NCI-H226 (cell line): ENCODE data around the gene HOXA4.
A peak's percentile ranks its signal among the peaks of the same experiment; 100 is the strongest.

Source experiments
- DNase-seq: peaks from one replicate; pipeline ENCODE4 v3.0.0-alpha.2; 2015

Gene HOXA4

DNA sequence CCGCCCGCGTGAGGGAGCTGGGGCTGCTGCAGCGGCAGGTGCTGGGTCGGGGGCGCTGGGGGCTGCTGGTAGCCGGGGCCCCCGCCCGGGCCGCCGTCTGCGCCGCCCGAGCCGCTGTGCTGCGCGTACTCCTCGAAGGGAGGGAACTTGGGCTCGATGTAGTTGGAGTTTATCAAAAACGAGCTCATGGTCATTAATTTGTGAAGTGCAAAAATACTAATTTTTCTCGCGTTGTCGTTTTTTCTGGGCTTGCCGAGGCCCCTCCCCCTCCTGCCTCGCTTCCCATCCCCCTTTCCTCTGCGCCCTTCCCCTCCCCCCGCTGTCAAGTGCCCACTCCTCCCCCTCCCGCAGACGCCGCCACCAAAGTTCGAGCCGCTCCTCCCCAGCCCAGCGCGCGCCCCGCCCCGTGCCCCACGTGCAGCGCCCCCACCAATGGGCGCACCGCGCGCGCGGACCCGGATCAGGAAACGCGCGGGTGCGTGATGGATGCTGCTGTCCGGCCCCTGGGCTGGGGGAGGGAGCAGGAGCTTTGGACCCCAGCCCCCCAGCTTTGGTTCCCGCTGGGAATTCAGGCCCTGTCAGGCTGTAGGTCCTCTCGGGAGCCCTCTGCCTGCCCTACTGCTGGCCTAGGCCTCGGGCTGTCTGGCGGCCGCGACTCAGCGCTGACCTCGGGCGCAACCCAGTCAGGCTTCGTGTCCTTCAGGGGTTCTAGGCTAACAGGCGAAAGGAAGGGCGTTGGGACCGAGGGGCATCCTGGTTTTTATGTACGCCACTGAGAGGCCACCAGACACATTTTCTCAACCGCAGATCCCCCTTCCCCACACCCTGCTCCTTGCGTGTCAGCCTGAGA lies at the start of gene HOXA4:
TSS of gene HOXA4 (minus strand) at position 218 of the 850 bp plus-strand sequence. CDS start at position 194, 24 bp downstream.
- DNase-seq, result peak; percentile 96

DNA sequence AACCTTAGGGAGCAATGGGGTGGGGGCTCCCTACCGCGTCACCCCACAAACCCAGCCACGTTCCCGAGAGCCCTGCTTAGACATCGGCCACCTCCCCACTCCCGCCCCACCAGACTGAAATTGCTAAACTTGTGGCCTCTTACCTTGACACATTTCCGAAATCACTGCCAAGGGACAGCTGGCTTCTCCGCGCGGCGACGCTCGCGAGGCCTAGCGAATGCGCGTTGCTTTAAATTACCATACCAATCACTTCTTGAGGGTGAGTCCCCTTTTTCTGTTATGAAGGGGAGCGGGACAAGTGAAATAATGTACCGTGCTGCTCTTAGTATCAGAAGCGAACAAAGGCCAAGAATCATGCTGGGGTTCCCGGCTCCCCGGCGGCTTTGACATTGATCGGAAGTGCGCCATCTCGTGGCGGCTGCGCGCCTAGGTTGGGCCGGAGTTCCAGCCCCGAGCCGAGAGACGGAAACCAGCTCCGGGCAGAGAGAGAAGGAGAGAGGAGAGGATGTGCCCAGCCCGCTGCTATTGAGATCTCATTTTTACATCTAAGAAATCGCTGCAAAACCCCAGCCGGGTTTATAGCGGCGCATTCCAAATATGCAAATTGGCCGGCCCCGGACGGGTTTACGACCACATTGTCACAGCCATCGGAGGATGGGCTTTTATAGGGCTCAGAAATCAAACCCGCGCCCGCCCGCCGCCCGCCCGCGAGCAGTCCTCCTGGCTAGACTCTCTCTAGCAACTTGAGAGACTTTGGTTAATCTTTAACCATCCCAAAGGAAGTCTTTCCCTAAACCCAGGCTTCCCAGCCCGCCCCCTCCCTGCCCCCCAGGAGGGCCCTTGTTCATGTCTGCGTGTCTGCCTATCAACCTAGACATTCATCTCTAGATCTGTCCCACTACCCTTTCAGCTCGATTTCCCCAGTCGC lies 49.2 kb upstream of the HOXA4 start:
- DNase-seq, result peak; percentile 63

DNA sequence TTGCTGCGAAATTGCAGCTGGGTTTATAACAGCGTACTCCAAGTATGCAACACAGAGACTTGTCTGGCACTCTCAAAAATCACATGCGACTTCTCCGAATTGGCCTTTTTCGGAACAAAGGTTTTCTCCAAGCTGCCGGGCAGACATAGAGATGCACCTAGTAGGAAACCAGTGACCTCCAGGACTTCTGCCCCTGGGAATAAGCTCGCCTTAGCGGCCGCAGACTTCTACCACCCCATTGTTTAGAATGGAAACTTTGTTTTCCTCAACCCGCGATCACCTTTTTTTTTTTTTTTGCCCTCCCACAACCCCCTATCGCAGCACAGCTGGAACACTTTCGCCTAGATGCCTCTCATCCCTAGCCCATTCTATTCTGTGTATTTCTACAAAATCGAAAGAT lies 48.5 kb upstream of the HOXA4 start:
- no peak for DNase-seq

- DNase-seq, result no peak
These were observed 47.8 kb upstream of the HOXA4 start for GRCh38 chr7:27178366-27178765.

DNA sequence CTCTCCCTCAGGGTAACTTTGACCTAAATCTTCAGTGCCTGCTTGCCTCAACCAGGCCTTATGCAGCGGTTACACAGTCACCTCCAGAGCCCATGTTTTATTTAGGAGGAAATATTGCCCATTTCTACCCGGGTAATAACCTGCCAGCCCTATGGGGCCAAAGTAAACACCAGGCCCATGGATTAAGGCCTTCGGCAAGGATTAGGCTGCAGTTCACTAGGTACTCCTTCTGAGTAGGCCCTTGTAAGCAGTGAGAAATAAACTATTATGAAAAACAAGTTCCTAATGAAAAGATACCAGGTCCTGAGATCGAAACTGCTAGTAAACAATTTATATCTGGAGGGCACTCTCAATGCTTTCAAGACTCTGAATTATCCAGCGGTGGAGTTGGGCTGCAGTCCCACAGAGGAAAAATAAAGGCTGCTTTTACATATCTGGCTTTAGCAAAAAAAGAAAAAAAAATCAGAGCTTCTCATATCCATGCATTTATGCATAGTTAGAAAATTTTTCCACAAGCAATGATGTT lies 47.3 kb upstream of the HOXA4 start:
- no peak for DNase-seq

- DNase-seq, result no peak
These were observed 46.6 kb upstream of the HOXA4 start for GRCh38 chr7:27176962-27177794.

- no peak for DNase-seq
These were observed 45.9 kb upstream of the HOXA4 start for GRCh38 chr7:27176524-27176845.

- DNase-seq, result no peak
These were observed 45.3 kb upstream of the HOXA4 start for GRCh38 chr7:27175626-27176523.

GRCh38 chr7:27174874-27175625 lies 44.5 kb upstream of the HOXA4 start:
- DNase-seq, result no peak

DNA sequence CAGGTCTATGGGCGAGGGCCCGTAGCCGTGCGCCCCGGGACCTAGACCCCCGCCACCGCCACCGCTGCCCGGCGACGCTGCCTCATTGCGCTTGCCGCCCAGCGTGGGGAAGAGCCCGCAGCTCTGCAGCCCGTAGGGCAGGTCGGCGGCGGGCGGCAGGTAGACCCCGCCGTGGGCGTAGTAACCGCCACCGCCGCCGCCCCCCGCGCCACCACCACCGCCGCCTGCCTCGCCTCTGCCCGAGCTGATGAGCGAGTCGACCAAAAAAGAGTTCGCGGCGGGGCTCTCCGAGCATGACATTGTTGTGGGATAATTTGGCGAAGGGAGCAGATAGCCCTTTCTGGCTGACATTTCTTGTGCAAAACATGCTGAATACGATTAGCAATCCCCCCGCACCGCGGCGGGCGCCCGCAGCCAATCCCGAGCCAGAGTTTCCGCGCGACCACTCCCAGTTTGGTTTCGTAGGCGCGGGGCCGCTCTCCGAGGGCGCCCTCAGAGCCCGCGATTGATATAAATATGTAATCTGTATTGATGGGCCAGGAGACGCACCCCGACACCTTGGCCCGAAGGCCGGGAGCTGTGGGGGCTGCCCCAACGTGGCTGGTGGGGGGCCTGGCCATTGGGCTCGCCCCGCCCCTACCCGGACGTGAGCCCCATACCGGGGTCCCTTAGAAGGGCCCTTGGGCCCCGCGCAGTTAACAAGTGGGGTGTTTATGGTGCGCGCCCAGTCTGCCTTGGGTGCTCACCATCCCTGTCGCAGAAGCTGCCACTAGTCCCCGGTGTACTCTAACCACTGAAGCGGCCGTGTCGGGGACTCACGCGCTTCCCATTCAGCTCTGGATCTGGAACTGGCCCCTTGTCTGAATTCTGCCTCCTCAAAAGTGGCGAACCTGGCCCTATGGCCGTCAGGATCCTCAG lies 43.7 kb upstream of the HOXA4 start, which contains the start of gene HOXA10:
TSS of gene HOXA10 (minus strand) at position 365 of the 918 bp plus-strand sequence. CDS start at position 351, 14 bp downstream.
- DNase-seq, result no peak

DNA sequence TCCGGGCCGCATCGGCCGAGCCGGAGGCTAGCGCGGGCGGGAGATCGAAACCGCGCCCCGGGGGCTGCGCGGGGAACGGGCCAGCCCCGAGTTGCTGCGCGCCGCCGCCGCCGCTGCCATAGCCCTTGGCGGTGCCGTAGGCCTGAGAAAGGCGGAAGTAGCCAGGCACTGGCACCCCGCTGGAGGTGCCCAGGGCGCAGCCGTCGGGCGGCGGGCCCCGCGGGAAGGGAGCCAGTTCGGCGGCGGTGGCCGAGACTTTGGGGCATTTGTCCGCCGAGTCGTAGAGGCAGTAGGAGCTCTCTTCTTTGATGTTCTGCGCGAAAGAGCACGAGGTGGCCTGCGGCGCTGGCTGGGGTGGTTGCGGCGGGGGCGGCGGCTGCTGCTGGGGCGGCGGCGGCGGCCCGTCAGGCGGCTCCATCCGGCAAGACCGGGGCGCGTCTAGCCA lies 43.0 kb upstream of the HOXA4 start:
- DNase-seq, result no peak

GRCh38 chr7:27172823-27173510 lies 42.4 kb upstream of the HOXA4 start:
- DNase-seq, result peak; percentile 52

DNA sequence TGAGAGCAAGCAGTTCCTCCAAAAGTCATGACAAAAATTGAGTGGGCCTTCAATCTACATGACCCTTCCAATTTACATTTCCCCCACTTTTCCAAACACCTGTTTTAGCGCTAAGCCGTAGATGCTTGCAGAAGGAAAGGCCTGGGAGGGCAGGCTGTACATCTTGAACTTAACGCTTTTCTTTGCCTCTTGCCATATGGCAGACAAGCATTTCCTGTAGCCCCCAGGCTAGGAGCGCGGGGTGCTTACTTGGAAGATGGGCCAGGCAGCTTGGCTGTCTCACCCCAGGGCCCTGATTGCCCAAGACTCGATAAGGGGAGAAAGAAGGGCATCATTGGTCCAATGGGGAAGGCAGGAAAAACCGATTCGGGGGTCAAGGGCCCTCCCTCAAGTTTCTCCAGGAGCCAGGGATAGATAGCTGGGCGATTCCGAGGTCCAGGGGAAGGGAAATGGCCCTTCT lies 41.8 kb upstream of the HOXA4 start:
- DNase-seq, result no peak

DNA sequence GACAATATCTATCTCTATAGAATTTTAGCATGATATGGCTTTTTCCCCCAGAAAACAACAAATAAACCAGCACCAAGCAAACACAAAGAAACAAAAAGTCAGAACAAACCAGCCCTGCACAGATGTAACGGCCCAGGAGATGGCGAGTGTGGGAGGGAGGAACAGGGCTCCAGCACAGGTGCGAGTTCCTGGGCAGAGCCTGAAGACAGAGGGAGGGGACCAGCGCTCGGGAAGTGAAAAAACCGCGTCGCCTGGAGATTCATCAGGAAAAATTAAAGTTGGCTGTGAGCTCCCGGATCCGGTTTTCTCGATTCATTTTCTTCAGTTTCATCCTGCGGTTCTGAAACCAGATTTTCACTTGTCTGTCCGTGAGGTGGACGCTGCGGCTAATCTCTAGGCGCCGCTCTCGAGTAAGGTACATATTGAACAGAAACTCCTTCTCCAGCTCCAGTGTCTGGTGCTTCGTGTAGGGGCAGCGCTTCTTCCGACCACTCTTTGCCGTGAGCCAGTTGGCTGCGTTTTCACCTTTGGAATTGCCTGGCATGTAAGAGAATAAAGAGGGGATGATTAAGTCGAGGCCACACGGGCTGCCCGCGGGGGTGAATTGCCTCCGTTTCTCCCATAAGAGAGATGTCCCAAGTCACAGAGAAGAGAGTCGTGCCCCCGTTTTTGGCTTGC lies 41.2 kb upstream of the HOXA4 start:
- DNase-seq, result no peak

DNA sequence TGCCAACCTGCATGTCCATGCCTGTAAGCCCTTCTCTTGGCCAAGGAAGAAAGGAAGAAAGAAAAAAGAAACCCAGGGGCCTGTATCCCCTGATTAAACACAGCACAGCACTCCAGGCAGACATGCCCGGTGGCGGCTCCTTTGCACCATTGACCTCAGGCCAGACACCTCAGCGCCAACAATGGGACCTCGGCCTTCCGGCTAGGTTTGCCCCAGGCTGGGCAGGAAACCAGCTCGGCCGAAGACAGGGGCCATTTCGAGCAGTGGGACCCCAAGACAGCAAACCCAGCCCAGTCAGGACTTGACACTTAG lies 40.7 kb upstream of the HOXA4 start:
- DNase-seq, result no peak

GRCh38 chr7:27170426-27171324 lies 40.1 kb upstream of the HOXA4 start:
- DNase-seq, result no peak
